Measurements from ENCODE around the gene RXFP3.
A peak's percentile ranks its signal among the peaks of the same experiment; 100 is the strongest.
"Not testable (repeated sequence)": the region's sequence is repeated elsewhere in the genome, so short reads cannot be mapped to it uniquely, and the experiment has no call there.

The RXFP3 gene

GRCh38 chr5:33934176-33934575 lies 2.0 kb upstream of the RXFP3 start:
- DNase-seq (ENCODE audit: low spot score) = no peak

GRCh38 chr5:33936004-33936380 lies 194 bp upstream of the RXFP3 start:
- DNase-seq (ENCODE audit: low spot score) = peak; percentile 88

GRCh38 chr5:33937017-33937706 lies 976 bp downstream of the RXFP3 start:
- DNase-seq (ENCODE audit: low spot score) = no peak

GRCh38 chr5:33937707-33938506 lies 1.7 kb downstream of the RXFP3 start:
- no peak for DNase-seq (ENCODE audit: low spot score)

- DNase-seq (ENCODE audit: low spot score) = no peak
Measured at GRCh38 chr5:33938507-33938796, 2.3 kb downstream of the RXFP3 start.

- DNase-seq (ENCODE audit: low spot score) = no peak
Measured at GRCh38 chr5:33938881-33939280, 2.7 kb downstream of the RXFP3 start.

GRCh38 chr5:33939556-33940262 lies 3.5 kb downstream of the RXFP3 start:
- no peak for DNase-seq (ENCODE audit: low spot score)

- no peak for DNase-seq (ENCODE audit: low spot score)
Measured at GRCh38 chr5:33941090-33941489, 4.9 kb downstream of the RXFP3 start.

- no peak for DNase-seq (ENCODE audit: low spot score)
Measured at GRCh38 chr5:33944543-33945132, 8.5 kb downstream of the RXFP3 start.

- not testable (repeated sequence) for DNase-seq (ENCODE audit: low spot score)
Measured at GRCh38 chr5:33952175-33952574, 16.0 kb downstream of the RXFP3 start.

- no peak for DNase-seq (ENCODE audit: low spot score)
Measured at GRCh38 chr5:33957577-33958150, 21.5 kb downstream of the RXFP3 start.

GRCh38 chr5:33958176-33958575 lies 22.0 kb downstream of the RXFP3 start:
- DNase-seq (ENCODE audit: low spot score) = no peak

GRCh38 chr5:33964132-33964700 lies 28.0 kb downstream of the RXFP3 start:
- no peak for DNase-seq (ENCODE audit: low spot score)

- no peak for DNase-seq (ENCODE audit: low spot score)
Measured at GRCh38 chr5:33966805-33967204, 30.6 kb downstream of the RXFP3 start.

GRCh38 chr5:33968211-33969005 lies 32.2 kb downstream of the RXFP3 start:
- DNase-seq (ENCODE audit: low spot score) = no peak

GRCh38 chr5:33969572-33970452 lies 33.6 kb downstream of the RXFP3 start:
- DNase-seq (ENCODE audit: low spot score) = peak; percentile 70

GRCh38 chr5:33973271-33973670 lies 37.1 kb downstream of the RXFP3 start:
- DNase-seq (ENCODE audit: low spot score) = no peak

GRCh38 chr5:33975852-33976251 lies 39.7 kb downstream of the RXFP3 start:
- DNase-seq (ENCODE audit: low spot score) = no peak

GRCh38 chr5:33976307-33976706 lies 40.1 kb downstream of the RXFP3 start:
- no peak for DNase-seq (ENCODE audit: low spot score)

GRCh38 chr5:33978306-33978705 lies 42.1 kb downstream of the RXFP3 start:
- DNase-seq (ENCODE audit: low spot score) = no peak
